ENCODE data around the gene SMG6. TPM values are rescaled to one million over a fixed set of nuclear protein-coding genes. Genes with fewer than 3 reads are reported as not detected.

SMG6 gene
- total and polyA plus RNA-seq, 2 of the 8 experiments (the other 6 are each of a cell fraction or from before 2014, with no cell fraction given): 18.5 to 25.2 TPM

GRCh38 chr17:2264067-2264860, 39.3 kb downstream of the SMG6 start:
- 94 to 100% methylated on average over 1 to 10 of the region's 10 CpGs for WGBS, 2 experiments (ENCODE audit: extremely low coverage in 1 of 2, insufficient coverage in 1 of 2, insufficient read length in 1 of 2, insufficient replicate concordance in 2 of 2, low coverage in 1 of 2, low lambda C conversion rate in 2 of 2, missing lambda C conversion rate in 1 of 2)
- Histone ChIP-seq H4K91ac (replicated peaks; ENCODE audit: insufficient read length, low read length) (no peak overlapping the region), H3K4me3 (ENCODE audit: extremely low read depth in 1 of 4, insufficient read depth in 2 of 4, low read depth in 3 of 4, low read length in 4 of 4) (no peak overlapping the region), H3K9ac (replicated peaks in 1 of 4; ENCODE audit: extremely low read depth in 1 of 4, low read depth in 3 of 4, low read length in 3 of 4) (no peak overlapping the region), H3K36me3 (ENCODE audit: control insufficient read depth in 2 of 4, insufficient read depth in 4 of 4, low read length in 3 of 4) (no peaks in the 10 kb centered on the region), H3K56ac (replicated peaks; ENCODE audit: insufficient read length, low read depth, low read length) (no peak overlapping the region), H2BK20ac (ENCODE audit: low read length) (no peak overlapping the region), H3K4me2 (ENCODE audit: insufficient read depth in 1 of 2, low read depth in 2 of 2, low read length in 2 of 2) (no peak overlapping the region), H3K27ac (ENCODE audit: low read depth, low read length) (no peak overlapping the region), H3K4me1 (replicated peaks in 1 of 4; ENCODE audit: control insufficient read depth in 3 of 4, insufficient read depth in 4 of 4, low read length in 3 of 4) (no peaks in the 10 kb centered on the region), H3K9me3 (ENCODE audit: insufficient read depth in 2 of 2, low read depth in 1 of 2, low read length in 1 of 2) (no peaks in the 10 kb centered on the region), H2BK120ac (replicated peaks; ENCODE audit: low read depth, low read length) (no peak overlapping the region), H3K79me1 (ENCODE audit: low read depth, low read length) (no peaks in the 10 kb centered on the region), H3K18ac (ENCODE audit: extremely low read depth, low read length) (no peak overlapping the region), H4K8ac (ENCODE audit: extremely low read depth, insufficient read depth, low read length) (no peak overlapping the region), H3K27me3 (replicated peaks in 1 of 4; ENCODE audit: control insufficient read depth in 3 of 4, extremely low read depth in 1 of 4, insufficient read depth in 3 of 4, low read length in 3 of 4) (no peaks in the 10 kb centered on the region), H2BK15ac (ENCODE audit: low read length) (no peak overlapping the region), H3K23me2 (ENCODE audit: low read depth, low read length) (no peaks in the 10 kb centered on the region), H3K14ac (ENCODE audit: insufficient read length) (no peak overlapping the region), H2BK5ac (ENCODE audit: low read depth, low read length) (no peak overlapping the region), H3K79me2 (ENCODE audit: control insufficient read depth in 1 of 2, insufficient read depth in 2 of 2, low read length in 2 of 2) (no peaks in the 10 kb centered on the region), H3K4ac (replicated peaks; ENCODE audit: insufficient read length, low read depth, low read length) (no peak overlapping the region), H2AK5ac (ENCODE audit: low read depth, low read length) (no peak overlapping the region), H2BK12ac (ENCODE audit: low read depth, low read length) (no peak overlapping the region), H4K20me1 (replicated peaks in 1 of 2; ENCODE audit: control insufficient read depth in 1 of 2, insufficient read depth in 2 of 2, low read length in 2 of 2) (peaks cover 1 to 4% of the 10 kb centered on the region in 2 experiments), H2AFZ (ENCODE audit: low read length) (no peak overlapping the region), H4K5ac (ENCODE audit: insufficient read length, low read depth, low read length) (no peak overlapping the region), H3K23ac (ENCODE audit: insufficient read length) (no peak overlapping the region)
- ChIA-PET POLR2A (ENCODE audit: partially characterized antibody) (interaction anchor here (0.7 to 2.1 kb wide), 5 partner anchors 11 to 59 kb away, joined by 3 to 6 read pairs (median 4); no protein-coding TSS in a partner anchor), CTCF (ENCODE audit: partially characterized antibody) (interaction anchor here (0.7 to 2.3 kb wide), 5 partner anchors 12 to 209 kb away, joined by 4 to 8 read pairs (median 5); partner anchors contain the start of gene HIC1)
- FAIRE-seq (no peak), DNase-seq (ENCODE audit: low read depth in 1 of 2, low spot score in 2 of 2) (no peak)
- no peak for TF ChIP-seq POLR2AphosphoS5 (IDR thresholded peaks at IDR 0.05; ENCODE audit: low read depth, low read length)
